ENCODE results near the gene WDR37.

The WDR37 gene

DNA sequence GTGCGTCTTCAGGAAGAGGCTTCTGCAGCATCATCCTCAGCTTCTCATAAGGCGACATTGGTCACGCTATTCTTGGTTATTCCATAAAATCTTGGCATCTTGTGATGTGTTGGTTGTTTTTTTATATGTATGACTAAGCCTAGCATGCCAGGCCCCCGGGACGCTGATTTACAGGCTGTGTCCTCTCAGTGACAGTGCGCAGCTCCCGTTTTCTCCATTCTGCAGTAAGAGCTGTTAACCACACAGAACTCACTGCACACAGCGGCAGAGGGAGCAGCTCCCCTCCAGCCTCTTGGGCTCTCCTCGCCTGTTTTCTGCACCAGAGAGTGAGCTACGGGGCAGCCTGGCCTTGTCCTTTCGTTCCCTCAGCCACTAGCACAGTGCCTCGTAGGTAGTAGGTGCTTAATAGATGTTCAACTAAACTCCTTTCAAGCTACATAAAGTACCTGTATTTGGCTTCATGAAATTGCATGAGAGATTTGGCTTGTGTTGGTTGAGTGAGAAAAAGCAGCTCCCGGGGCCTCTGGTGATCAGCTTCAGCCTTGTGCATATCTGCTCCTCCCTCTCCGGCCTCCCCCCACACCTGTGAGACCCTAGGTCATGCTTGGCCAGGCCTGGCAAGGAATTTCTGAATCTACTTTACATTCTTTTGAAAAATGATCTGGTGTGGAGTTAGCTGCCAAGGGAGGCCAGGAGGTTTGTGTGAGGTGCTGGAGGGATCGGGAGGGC lies 116.2 kb downstream of the WDR37 start:
- DNase-seq, result no peak

DNA sequence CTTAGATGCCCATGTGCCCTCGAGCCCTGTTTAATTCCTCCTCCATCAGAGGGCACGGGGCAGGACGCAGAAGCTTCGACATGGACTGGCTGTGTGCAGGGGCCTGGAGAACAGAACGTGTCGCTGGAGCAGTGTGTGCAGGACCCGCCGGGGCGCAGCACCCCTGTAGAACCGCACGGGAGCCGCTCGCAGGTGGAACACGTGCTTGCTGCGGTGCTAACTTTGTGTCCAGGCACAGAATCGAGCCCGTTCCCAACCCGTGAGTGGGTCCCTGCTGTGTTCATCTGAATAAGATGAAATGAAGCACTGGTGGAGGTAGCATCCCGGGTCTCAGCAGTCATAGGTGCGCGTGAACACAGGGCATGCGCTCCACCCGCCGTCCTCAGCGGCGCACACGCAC lies 116.9 kb downstream of the WDR37 start:
- DNase-seq, result no peak

DNA sequence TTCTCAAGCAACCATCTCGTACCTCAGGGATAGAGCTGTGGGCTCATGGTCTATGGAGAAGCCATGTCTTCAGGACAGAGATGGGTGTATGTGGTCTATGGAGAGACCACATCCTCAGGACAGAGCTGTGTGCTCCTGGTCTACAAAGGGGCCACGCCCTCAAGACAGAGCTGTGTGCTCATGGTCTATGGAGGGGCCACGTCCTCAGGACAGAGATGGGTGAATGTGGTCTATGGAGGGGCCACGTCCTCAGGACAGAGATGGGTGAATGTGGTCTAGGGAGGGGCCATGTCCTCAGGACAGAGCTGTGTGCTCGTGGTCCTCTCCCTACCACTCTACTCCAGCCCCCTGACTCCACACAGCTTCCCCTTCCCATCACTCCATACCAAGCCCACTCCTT lies 117.8 kb downstream of the WDR37 start:
- no peak for DNase-seq

DNA sequence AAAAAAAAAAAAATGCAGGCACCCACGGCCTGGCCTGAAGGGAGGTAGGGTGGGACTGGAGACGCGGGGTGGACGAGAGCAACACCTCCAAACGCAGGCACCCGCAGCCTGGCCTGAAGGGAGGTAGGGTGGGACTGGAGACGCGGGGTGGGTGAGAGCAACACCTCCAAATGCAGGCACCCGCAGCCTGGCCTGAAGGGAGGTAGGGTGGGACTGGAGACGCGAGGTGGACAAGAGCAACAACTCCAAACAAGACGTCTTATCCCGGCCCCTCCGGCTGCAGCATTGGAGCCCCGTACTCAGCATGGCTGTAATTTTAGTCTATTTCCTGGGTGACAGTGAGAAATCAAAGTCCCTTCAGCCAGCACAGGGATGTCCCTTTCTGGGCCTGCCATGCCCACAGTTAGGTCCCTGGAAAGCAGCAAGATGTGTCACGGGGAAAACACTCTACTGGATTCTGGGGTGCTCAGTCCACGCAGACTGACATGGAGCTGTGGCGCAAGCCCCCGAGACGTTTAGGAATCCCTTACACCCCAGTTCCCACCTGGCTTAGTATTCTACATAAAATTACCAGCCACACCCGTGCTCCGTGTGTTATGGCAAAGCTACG lies 119.9 kb downstream of the WDR37 start:
- no peak for DNase-seq

DNA sequence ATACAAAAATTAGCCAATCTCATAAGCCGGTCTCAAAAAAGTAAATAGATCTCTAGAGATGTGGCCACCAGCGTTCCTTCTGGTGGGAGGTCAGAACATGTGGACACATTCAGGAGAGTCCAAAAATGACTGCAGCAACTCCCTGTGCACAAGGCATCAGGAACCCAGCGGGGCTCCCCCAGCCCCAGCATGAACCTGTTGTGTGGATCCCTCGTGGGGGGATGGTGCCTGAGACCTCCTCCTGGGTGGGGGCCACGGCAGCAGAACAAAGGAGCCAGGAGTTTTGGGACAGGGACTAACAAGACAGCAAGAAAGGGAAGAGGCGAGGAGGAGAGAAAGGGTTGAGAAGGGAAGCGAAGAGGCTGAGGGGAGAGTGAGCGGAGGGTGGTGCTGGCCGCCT lies 121.8 kb downstream of the WDR37 start:
- no peak for DNase-seq

DNA sequence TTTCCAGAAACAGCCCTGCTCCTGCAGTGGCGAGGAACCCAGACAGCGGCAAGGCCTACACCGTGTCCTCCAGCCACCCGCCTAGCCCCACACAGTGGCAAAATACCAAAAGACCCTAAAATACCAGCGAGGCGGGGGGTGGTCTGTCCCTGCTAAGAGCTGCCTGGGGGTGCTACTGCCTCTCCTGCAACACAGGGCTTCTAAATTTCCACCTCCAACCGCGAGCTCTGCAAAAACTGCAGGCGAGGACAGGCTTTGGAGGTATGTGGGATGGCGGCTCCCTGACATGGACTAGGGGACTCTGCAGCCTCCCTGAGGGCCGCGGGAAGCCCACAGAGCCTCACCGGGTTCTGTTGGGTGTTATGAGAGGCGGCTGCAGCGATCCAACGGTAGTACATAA lies 122.3 kb downstream of the WDR37 start:
- no peak for DNase-seq

DNA sequence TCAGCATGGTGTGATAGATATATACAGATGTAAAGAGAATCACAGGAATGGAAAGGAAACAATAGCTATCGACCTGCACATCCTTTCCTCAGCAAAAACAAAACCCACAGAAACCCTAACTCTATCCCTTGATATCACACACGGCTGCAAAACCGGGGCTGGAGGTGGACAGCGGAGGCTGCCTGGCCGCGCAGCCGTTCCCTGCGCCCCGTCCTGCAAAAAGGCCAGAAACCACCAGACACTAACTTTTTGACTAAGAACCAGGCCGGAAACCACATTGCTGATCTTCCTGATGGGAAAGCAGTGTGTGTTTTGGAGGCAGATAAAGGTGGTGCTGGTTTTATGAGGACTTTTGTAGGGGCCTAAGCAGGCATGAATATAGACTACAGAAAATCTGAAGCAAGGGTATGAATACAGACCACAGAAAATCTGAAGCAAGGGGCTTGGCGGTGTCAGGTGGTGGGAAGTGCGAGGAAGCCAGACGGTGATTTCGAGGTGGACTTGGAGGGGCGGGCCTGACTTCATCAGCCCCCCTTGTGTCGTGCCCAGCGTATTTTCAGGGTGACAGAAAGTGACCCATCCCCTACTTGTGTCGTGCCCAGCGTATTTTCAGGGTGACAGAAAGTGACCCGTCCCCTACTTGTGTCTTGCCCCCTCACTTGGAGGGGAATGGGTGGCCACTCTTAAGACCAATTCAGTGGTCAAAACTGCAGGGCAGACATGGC lies 123.3 kb downstream of the WDR37 start:
- no peak for DNase-seq

DNA sequence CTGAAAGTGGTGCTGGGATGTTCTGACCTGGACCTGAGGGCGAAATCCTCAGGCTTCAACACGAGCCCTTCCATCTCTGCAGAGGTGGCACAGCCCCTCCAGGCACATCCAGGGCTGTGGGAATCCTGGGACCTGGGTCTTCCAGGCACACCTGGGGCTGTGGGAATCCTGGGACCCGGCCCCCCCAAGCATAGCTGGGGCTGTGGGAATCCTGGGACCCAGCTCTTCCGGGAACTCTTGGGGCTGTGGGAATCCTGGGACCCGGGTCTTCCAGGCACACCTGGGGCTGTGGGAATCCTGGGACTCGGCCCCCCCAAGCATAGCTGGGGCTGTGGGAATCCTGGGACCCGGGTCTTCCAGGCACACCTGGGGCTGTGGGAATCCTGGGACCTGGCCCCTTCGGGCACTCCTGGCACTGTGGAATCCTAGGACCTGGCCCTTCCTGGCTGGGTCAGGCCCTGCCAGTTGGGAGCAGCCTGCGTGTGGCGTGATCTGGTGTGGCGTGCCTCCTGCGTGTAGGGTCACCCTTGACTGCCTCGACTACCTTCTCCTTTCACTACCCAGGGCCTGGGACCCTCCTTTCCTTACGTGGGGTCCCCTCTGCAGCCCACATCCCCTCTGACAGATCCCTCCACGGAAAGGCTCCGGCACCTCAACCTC lies 124.0 kb downstream of the WDR37 start:
- no peak for DNase-seq

DNA sequence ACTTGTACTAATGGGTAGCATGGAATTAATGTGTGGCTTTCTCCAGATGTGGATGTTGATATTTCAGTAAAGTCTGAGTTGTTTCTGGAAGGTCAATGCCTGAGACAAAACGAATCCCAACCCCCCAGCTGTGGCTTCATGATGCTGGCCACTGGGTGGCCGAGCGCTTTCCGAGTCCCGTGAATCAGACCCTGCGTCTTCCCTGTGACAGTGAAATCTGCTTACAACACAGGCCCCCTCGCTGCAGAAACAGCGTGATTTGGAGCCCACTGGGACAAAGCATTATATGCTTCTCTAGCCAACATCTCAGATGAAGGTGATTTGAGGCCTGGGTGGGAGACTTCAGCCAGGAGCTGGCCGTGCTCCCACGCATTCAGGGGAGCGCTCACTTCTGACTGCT lies 124.7 kb downstream of the WDR37 start:
- no peak for DNase-seq
